Neural progenitor cell (in vitro differentiated cells): ENCODE data around the gene LCE2D. TPM values are rescaled to one million over a fixed set of nuclear protein-coding genes. Genes with fewer than 3 reads are reported as not detected.
"Not testable (repeated sequence)": the region's sequence is repeated elsewhere in the genome, so short reads cannot be mapped to it uniquely, and the experiment has no call there.

Source experiments
- DNase-seq: peaks from one replicate; pipeline ENCODE4 v3.0.0-alpha.2; 2016; ENCODE audit warnings: low spot score
- H2AFZ ChIP-seq: fragments of 200-600 bp; sonication (generic); replicated peaks from 2 replicates; pipeline ENCODE4 v1.6.1; 2016; ENCODE audit warnings: antibody characterized with exemption
- H3F3A ChIP-seq: fragments of 200-600 bp; sonication (generic); 2 replicates; pipeline ENCODE4 v1.6.1; 2016; ENCODE audit warnings: antibody characterized with exemption, low read depth
- H3K27ac ChIP-seq: fragments of 200-600 bp; sonication (generic); 2 replicates; pipeline ENCODE4 v1.5.1; 2016; ENCODE audit warnings: mild to moderate bottlenecking
- H3K27me3 ChIP-seq: fragments of 200-600 bp; sonication (generic); 2 replicates; pipeline ENCODE4 v1.6.1; 2016; ENCODE audit warnings: mild to moderate bottlenecking, moderate library complexity
- H3K36me3 ChIP-seq: fragments of 200-600 bp; sonication (generic); 2 replicates; pipeline ENCODE4 v1.5.1; 2016
- H3K4me1 ChIP-seq: fragments of 200-600 bp; sonication (generic); 2 replicates; pipeline ENCODE4 v1.6.1; 2016; ENCODE audit warnings: mixed run types
- H3K4me2 ChIP-seq: fragments of 200-600 bp; sonication (generic); 2 replicates; pipeline ENCODE4 v1.6.1; 2016
- H3K4me3 ChIP-seq: fragments of 200-600 bp; sonication (generic); 2 replicates; pipeline ENCODE4 v1.5.1; 2016
- H3K79me2 ChIP-seq: fragments of 200-600 bp; sonication (generic); 2 replicates; pipeline ENCODE4 v1.6.1; 2016; ENCODE audit warnings: low read depth
- H3K9ac ChIP-seq: fragments of 200-600 bp; sonication (generic); 2 replicates; pipeline ENCODE4 v1.6.1; 2016
- H3K9me3 ChIP-seq: fragments of 200-600 bp; sonication (generic); 2 replicates; pipeline ENCODE4 v1.5.1; 2016; ENCODE audit warnings: low read depth
- H4K20me1 ChIP-seq: fragments of 200-600 bp; sonication (generic); 2 replicates; pipeline ENCODE4 v1.6.1; 2016; ENCODE audit warnings: low read depth
- H3K27ac Mint-ChIP-seq: 3 replicates; pipeline ENCODE4 v1.8.0; 2021; ENCODE audit warnings: mixed read lengths
- H3K27me3 Mint-ChIP-seq: 2 replicates; pipeline ENCODE4 v1.8.0; 2022; ENCODE audit warnings: low read depth, mild to moderate bottlenecking, inconsistent platforms, moderate library complexity, mixed read lengths; ENCODE audit not compliant: insufficient read depth
- H3K36me3 Mint-ChIP-seq: 3 replicates; pipeline ENCODE4 v1.8.0; 2021; ENCODE audit warnings: mixed read lengths
- H3K4me1 Mint-ChIP-seq: 3 replicates; pipeline ENCODE4 v1.8.0; 2021; ENCODE audit warnings: mixed read lengths
- H3K4me3 Mint-ChIP-seq: 3 replicates; pipeline ENCODE4 v1.8.0; 2021; ENCODE audit warnings: mild to moderate bottlenecking, moderate library complexity, mixed read lengths
- H3K9me3 Mint-ChIP-seq: 3 replicates; pipeline ENCODE4 v1.8.0; 2020; ENCODE audit warnings: mixed read lengths
- CTCF ChIP-seq: fragments of 200-600 bp; sonication (generic); IDR thresholded peaks from 2 replicates; pipeline ENCODE4 v1.5.1; 2017; ENCODE audit warnings: antibody characterized with exemption, mild to moderate bottlenecking
- EZH2 ChIP-seq: fragments of 200-600 bp; sonication (generic); IDR thresholded peaks from 2 replicates; pipeline ENCODE4 v1.6.1; 2017; ENCODE audit warnings: antibody characterized with exemption, mild to moderate bottlenecking, moderate library complexity
- EZH2phosphoT487 ChIP-seq: fragments of 200-600 bp; sonication (generic); IDR thresholded peaks from 2 replicates; pipeline ENCODE4 v1.6.1; 2017; ENCODE audit warnings: antibody characterized with exemption
- total RNA-seq: library from RNA; depleted of rRNA; stranded (reverse); fragments of >200 nt; gene quantifications from 2 replicates; pipeline ENCODE4 v1.2.3, GENCODE V29; 2015; ENCODE audit warnings: low replicate concordance

Gene LCE2D
- total RNA-seq, 1 donor from 2014 or later: not detected

- TF ChIP-seq EZH2 (no peak), CTCF (no peak), EZH2phosphoT487 (no peak)
- peaks cover 6% of the 10 kb centered on the region for H3K27me3 Mint-ChIP-seq
- Histone ChIP-seq H3K36me3 (no peaks in the 10 kb centered on the region), H3F3A (no peaks in the 10 kb centered on the region), H3K9ac (no peak overlapping the region), H3K79me2 (no peaks in the 10 kb centered on the region), H3K9me3 (peaks cover 5% of the 10 kb centered on the region), H3K27me3 (no peaks in the 10 kb centered on the region), H3K27ac (no peak overlapping the region), H3K4me2 (no peak overlapping the region), H3K4me1 (no peaks in the 10 kb centered on the region), H2AFZ (no peak overlapping the region), H3K4me3 (no peak overlapping the region), H4K20me1 (no peaks in the 10 kb centered on the region)
- DNase-seq: no peak
- no peaks in the 10 kb centered on the region for H3K36me3 Mint-ChIP-seq
- H3K9me3 Mint-ChIP-seq: peaks cover 24% of the 10 kb centered on the region
- H3K4me1 Mint-ChIP-seq: no peaks in the 10 kb centered on the region
- no peak overlapping the region for H3K27ac Mint-ChIP-seq
- H3K4me3 Mint-ChIP-seq: no peak overlapping the region
Measured at GRCh38 chr1:152679459-152679858, 16.3 kb downstream of the LCE2D start.

- Histone ChIP-seq H3K27ac (no peak overlapping the region), H3K4me1 (no peaks in the 10 kb centered on the region), H2AFZ (no peak overlapping the region), H3K79me2 (no peaks in the 10 kb centered on the region), H3K4me2 (no peak overlapping the region), H3K27me3 (no peaks in the 10 kb centered on the region), H3K9ac (no peak overlapping the region), H4K20me1 (no peaks in the 10 kb centered on the region), H3K36me3 (no peaks in the 10 kb centered on the region), H3K9me3 (peaks cover 5% of the 10 kb centered on the region), H3F3A (no peaks in the 10 kb centered on the region), H3K4me3 (no peak overlapping the region)
- Mint-ChIP-seq H3K27ac (no peak overlapping the region), H3K4me3 (no peak overlapping the region), H3K4me1 (no peaks in the 10 kb centered on the region), H3K27me3 (peaks cover 4% of the 10 kb centered on the region), H3K36me3 (no peaks in the 10 kb centered on the region), H3K9me3 (peaks cover 23% of the 10 kb centered on the region)
- DNase-seq: no peak
- TF ChIP-seq CTCF: no peak
- no peak for TF ChIP-seq EZH2
Measured at GRCh38 chr1:152681616-152682015, 18.4 kb downstream of the LCE2D start.

GRCh38 chr1:152683846-152684245, 20.7 kb downstream of the LCE2D start:
- H3K27ac Mint-ChIP-seq: no peak overlapping the region
- Histone ChIP-seq H3K79me2 (no peaks in the 10 kb centered on the region), H3K36me3 (no peaks in the 10 kb centered on the region), H3F3A (no peaks in the 10 kb centered on the region), H3K27me3 (no peaks in the 10 kb centered on the region), H3K4me1 (no peaks in the 10 kb centered on the region), H3K27ac (no peak overlapping the region), H3K4me2 (no peak overlapping the region), H3K9me3 (peaks cover 6% of the 10 kb centered on the region), H4K20me1 (no peaks in the 10 kb centered on the region), H3K4me3 (no peak overlapping the region), H2AFZ (no peak overlapping the region), H3K9ac (no peak overlapping the region)
- no peaks in the 10 kb centered on the region for H3K27me3 Mint-ChIP-seq
- no peak overlapping the region for H3K4me3 Mint-ChIP-seq
- no peaks in the 10 kb centered on the region for H3K4me1 Mint-ChIP-seq
- no peak for TF ChIP-seq EZH2
- no peak for TF ChIP-seq CTCF
- TF ChIP-seq EZH2phosphoT487: no peak
- H3K36me3 Mint-ChIP-seq: no peaks in the 10 kb centered on the region
- peaks cover 26% of the 10 kb centered on the region for H3K9me3 Mint-ChIP-seq
- no peak for DNase-seq

GRCh38 chr1:152685823-152686222, 22.6 kb downstream of the LCE2D start, which contains the start of gene LCE2B:
LCE2B (plus strand) TSS chr1:152686123; CDS start chr1:152686844, 721 bp downstream.
- H3K36me3 Mint-ChIP-seq, H2AFZ ChIP-seq, H3K4me3 ChIP-seq, H3K4me1 ChIP-seq, H3K27me3 ChIP-seq, H4K20me1 ChIP-seq, H3K9ac ChIP-seq, H3K27me3 Mint-ChIP-seq, H3K36me3 ChIP-seq, H3K4me1 Mint-ChIP-seq, H3K4me2 ChIP-seq, H3F3A ChIP-seq, H3K4me3 Mint-ChIP-seq, H3K79me2 ChIP-seq, DNase-seq, H3K27ac Mint-ChIP-seq, H3K27ac ChIP-seq: not testable (repeated sequence)
- peaks cover 37% of the 10 kb centered on the region for H3K9me3 Mint-ChIP-seq
- peaks cover 14% of the 10 kb centered on the region for H3K9me3 ChIP-seq
